HG03175 (cell line): ENCODE measurements around the gene DGKH.
"Not testable (repeated sequence)": the region's sequence is repeated elsewhere in the genome, so short reads cannot be mapped to it uniquely, and the experiment has no call there.

Experiments
- ATAC-seq: cut with Tn5 transposase; IDR thresholded peaks from one replicate; pipeline ENCODE4 v1.9.1; 2021; ENCODE audit warnings: mild to moderate bottlenecking, moderate library complexity; ENCODE audit not compliant: unreplicated experiment

The DGKH gene

GRCh38 chr13:42153199-42154113 lies 105.0 kb downstream of the DGKH start:
- ATAC-seq: no peak

GRCh38 chr13:42155251-42155650 lies 106.8 kb downstream of the DGKH start:
- no peak for ATAC-seq

GRCh38 chr13:42163338-42163737 lies 114.9 kb downstream of the DGKH start:
- not testable (repeated sequence) for ATAC-seq

GRCh38 chr13:42163910-42164309 lies 115.5 kb downstream of the DGKH start:
- not testable (repeated sequence) for ATAC-seq

GRCh38 chr13:42164557-42165125 lies 116.2 kb downstream of the DGKH start:
- no peak for ATAC-seq

- no peak for ATAC-seq
Measured at GRCh38 chr13:42168496-42168895, 120.0 kb downstream of the DGKH start.

- no peak for ATAC-seq
Measured at GRCh38 chr13:42170029-42170428, 121.6 kb downstream of the DGKH start.

- no peak for ATAC-seq
Measured at GRCh38 chr13:42173789-42174343, 125.4 kb downstream of the DGKH start.

GRCh38 chr13:42174344-42175162 lies 126.1 kb downstream of the DGKH start:
- no peak for ATAC-seq

GRCh38 chr13:42176294-42176693 lies 127.8 kb downstream of the DGKH start:
- no peak for ATAC-seq

- ATAC-seq: no peak
Measured at GRCh38 chr13:42177189-42177588, 128.7 kb downstream of the DGKH start.

- ATAC-seq: no peak
Measured at GRCh38 chr13:42181381-42181953, 133.0 kb downstream of the DGKH start.

GRCh38 chr13:42189061-42189460 lies 140.6 kb downstream of the DGKH start:
- no peak for ATAC-seq

- no peak for ATAC-seq
Measured at GRCh38 chr13:42190529-42190928, 142.1 kb downstream of the DGKH start.

GRCh38 chr13:42211704-42212464 lies 163.4 kb downstream of the DGKH start:
- no peak for ATAC-seq

- no peak for ATAC-seq
Measured at GRCh38 chr13:42214446-42214845, 166.0 kb downstream of the DGKH start.

GRCh38 chr13:42215578-42216421 lies 167.4 kb downstream of the DGKH start:
- no peak for ATAC-seq

- no peak for ATAC-seq
Measured at GRCh38 chr13:42216422-42216735, 167.9 kb downstream of the DGKH start.

- ATAC-seq: no peak
Measured at GRCh38 chr13:42218576-42218975, 170.1 kb downstream of the DGKH start.
